Measurements from ENCODE around the gene TRMT44.

GRCh38 chr4:8480221-8480620 is 39.6 kb downstream of the TRMT44 start:
- TF ChIP-seq CTCF (IDR thresholded peaks at IDR 0.05) (no peak), EZH2 (IDR thresholded peaks at IDR 0.05; ENCODE audit: borderline replicate concordance, insufficient read depth, low read depth, low read length, poor library complexity, severe bottlenecking) (no peak)
